Stimulated activated CD8-positive, alpha-beta memory T cell treated with anti-CD3 and anti-CD28 coated beads, Interleukin-2, amount 100 ng/mL, for 1 hour (primary cell): ENCODE measurements around the gene AKR1C2.
"Not testable (repeated sequence)": the region's sequence is repeated elsewhere in the genome, so short reads cannot be mapped to it uniquely, and the experiment has no call there.

Source experiments
- DNase-seq, 2 donors: peaks; one replicate each; pipeline ENCODE4 v3.0.0-alpha.2; 2020; ENCODE audit warnings: low read depth in 2 of 2

AKR1C2 gene

DNA sequence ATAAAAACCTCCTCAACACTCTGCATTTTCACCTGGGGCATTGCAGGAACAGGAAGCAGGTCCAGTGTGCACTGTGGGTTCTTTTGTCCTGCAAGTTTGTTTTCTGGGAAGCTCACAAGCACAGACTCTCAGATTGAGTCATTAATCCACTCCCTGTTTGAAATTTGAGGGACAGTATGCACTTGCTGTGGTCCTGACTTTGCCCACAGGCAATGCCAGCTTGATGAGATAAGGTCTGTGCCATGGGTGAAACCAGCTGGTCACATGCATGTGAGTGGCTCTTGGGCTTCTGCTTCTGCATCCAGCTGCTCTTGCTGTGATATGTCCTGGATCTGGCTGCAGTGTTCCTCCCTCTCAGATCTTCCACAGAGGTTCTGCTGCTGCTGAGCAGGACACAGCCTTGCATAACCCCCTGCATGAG lies 21.8 kb upstream of the AKR1C2 start:
- DNase-seq = not testable (repeated sequence)

DNA sequence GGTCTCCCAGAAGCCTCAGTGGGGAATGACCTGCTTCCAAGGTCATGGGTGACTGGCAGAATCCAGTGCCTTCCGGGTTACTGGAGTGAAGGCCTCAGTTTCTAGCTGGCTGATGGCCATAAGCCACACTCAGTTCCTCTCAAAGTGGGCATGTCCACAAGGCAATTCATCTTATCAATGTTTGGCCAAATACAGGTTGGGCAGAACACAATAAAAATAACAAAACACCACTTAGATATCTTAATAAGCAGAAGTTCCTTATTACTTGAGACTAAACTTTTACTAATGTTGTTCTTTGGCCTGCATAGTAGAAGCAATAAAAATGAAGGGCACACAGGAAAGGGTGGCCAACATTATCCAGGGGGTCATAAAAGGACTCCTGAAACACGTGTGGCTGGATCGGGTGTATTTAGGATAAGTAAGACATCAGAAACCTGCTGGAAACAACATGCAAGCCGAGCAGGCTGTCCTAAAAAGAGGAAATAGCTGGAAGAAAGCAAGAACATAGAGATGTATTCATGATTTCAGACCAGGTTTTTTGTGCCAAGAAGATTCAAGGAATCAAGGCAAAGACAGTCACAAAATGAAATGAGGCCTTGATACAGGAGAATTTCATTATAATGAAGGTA lies 19.6 kb upstream of the AKR1C2 start:
- no peak for DNase-seq

DNA sequence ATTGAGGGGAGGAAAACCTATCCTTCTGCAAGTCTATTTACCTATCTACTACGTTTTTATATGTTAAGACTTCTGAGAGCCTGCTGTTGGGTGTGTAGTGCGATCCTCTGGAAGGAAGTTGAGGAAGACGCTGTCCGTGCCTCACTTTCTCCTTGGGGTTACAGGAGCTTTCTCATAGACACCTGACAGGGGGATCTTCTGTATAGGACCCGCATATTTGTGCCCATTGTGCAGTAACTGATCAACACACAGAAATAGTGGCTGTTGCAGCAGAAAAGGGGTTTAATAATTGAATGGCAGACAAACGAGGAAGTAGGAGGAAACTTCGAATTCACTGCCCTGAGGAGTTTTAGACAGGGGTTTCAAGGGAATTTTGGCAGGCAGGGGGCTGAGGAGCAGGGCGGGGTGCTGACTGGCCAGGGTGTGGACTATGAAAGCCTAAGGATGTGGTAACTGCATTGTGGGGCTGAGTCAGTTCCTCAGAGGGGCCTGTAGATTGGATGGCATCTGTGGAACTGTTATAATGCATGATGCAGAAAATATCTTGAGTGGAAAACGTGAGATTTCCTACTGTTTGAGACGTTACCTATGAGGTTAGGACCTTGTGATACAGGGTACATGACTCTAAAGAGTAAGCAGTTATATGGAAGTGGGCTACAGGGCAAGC lies 18.1 kb upstream of the AKR1C2 start:
- DNase-seq = not testable (repeated sequence)

DNA sequence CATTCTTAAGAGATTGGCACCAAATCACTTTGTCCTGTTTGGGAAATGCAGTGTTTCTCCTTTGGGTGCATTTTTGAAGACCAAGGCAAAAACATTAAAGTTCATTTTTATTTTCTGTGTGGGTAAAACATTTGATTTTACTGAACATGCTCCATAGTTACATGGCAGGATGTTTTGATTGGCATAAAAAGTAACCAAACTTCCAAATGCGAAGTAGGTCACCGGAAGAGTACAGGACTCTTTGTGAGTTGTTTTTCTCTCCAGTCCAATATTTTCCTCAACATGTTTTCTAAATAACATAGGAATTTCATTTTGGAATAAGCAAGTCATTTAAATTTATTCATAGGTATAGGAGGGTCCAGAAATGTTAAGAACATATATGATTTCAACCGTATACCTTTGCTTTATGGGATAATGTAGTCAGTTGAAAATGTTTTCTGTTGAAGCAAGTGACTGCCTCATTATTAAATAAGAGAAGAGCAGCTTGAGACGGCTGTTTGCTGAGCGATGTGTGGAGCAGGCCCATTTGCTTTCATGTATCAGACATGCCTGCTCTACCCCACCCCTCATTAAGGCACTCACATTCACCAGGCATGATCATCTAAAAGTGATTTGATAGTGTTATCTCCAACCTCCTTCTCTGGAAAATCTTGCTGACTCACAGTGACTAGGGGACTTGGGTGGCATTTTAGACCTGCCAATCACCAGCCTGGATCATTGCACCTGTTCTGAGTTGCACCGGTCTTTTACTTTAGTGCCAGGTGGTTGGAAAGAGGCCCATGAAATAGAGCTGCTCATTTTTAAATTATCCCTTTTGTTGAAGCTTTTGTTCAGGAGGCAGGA lies 16.3 kb upstream of the AKR1C2 start:
- DNase-seq = not testable (repeated sequence)

- not testable (repeated sequence) for DNase-seq
Measured at GRCh38 chr10:5018671-5019277, 15.1 kb upstream of the AKR1C2 start.

GRCh38 chr10:5018134-5018533 lies 14.5 kb upstream of the AKR1C2 start:
- no peak for DNase-seq

- DNase-seq = no peak
Measured at GRCh38 chr10:5014936-5015335, 11.3 kb upstream of the AKR1C2 start.

GRCh38 chr10:5014200-5014910 lies 10.7 kb upstream of the AKR1C2 start:
- DNase-seq = not testable (repeated sequence)

DNA sequence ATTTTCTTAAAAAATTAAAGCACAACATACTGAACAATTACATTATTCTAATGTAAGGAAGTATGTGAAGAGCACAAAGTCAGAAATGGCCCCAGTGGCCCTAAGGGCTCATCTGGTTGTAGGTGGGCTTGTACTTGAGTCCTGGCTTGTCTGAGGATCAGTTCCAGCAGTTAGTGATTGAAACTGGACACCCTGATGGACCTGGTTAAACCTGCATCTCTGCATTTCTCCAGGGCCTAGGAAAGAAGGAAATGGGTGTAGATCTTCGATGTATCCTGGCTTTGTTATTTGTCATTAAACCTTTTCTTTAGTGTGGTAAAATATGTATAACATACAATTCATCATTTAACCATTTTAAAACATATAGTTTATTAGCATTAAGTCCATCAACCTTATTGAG lies 9.7 kb upstream of the AKR1C2 start:
- DNase-seq = no peak

DNA sequence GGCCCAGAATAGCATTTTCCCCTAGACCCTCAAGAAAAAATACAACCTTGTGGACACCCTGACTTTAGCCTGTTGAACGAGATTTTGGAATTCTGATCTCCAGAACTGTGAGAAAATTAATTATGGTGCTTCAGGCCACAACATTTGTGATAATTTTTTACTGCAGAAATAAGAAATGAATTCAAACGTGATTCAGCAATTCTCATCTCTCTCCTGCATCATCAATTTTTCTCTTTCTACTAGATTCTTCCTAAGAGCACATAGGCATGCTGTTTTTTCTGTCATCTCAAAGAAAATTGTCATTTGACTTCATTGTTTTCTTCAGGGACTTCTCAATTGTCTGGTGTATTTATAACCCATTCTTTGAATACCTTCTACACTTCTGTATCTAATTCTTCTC lies 8.9 kb upstream of the AKR1C2 start:
- DNase-seq = no peak

- not testable (repeated sequence) for DNase-seq
Measured at GRCh38 chr10:5011392-5011791, 7.7 kb upstream of the AKR1C2 start.

DNA sequence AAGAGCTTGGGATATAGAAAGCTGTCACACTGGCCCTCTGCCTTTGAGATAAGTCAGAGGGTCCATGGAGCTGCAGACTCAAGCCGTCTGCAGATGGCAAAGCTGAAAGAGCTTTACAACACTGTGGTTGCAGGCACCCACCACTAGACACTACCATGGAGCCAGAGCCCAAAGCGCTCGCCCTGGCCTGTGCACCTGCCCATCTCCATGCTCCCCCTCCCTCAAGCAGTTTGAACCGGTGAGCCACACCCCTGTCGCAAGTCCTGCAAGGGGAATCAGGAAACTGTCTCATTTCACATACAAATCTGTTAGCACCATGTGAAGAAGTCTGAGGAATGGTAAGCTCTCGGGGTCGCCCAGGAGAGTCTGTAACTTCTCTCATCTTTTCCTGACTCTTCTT lies 6.4 kb upstream of the AKR1C2 start:
- DNase-seq = not testable (repeated sequence)

- DNase-seq = not testable (repeated sequence)
Measured at GRCh38 chr10:5008857-5009548, 5.3 kb upstream of the AKR1C2 start.

GRCh38 chr10:5004501-5004900 lies 844 bp upstream of the AKR1C2 start:
- DNase-seq = not testable (repeated sequence)

GRCh38 chr10:5004030-5004385 lies 351 bp upstream of the AKR1C2 start:
- DNase-seq = not testable (repeated sequence)

DNA sequence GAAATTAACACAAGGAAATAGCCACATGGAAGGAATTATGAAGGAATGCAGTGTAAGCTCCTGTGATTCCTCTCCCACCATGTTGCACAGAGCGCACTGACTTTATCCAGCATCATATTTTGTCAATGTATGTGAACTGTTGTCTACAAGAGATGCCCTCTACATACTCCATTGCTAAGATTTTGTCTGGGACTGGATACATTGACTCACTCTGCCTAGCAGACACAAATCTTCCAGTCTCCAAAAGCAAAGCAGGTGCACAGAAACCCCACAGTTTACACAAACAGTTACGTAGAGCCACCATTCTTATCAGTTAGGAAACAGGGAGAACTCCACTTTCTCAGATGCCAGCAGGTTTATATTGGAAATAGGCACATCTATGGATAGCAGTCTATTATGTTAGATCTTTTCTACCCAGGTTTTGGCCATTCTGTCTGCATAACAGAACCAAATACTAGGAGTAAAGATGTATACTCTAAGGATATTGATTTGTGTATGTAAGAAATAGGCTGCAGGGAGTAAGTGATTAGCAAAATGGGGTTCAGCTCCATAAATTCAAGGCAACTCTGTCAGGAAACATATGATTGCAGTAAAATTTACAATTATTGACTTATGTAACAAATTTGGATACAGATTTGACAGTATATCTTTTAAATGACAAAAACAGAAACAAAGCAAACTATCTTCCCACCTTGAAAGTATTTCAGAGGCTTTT lies 1.5 kb downstream of the AKR1C2 start:
- no peak for DNase-seq

DNA sequence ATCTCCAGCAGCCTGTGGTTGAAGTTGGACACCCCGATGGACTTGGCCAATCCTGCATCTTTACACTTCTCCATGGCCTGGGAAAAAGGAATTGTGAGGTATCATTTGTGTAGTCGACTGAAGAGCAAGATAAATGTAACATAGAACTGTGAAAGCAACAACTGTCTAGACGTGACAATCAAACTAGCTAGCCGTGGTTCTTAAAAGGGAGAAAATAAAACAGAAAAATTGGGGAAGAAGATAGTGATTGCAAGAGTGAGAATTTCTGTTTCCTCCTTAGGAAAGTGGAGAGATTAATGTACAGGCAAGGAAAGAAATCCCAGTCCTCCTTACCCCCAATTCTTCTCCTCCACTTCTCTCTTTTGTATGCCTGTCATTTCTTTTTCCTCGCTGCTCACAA lies 5.0 kb downstream of the AKR1C2 start:
- no peak for DNase-seq

GRCh38 chr10:4994260-4994659 lies 9.4 kb downstream of the AKR1C2 start:
- not testable (repeated sequence) for DNase-seq

GRCh38 chr10:4992564-4992963 lies 11.1 kb downstream of the AKR1C2 start:
- not testable (repeated sequence) for DNase-seq

- DNase-seq = not testable (repeated sequence)
Measured at GRCh38 chr10:4991463-4991862, 12.2 kb downstream of the AKR1C2 start.
